Suprapubic skin (tissue), 3 donors: Measurements from ENCODE around the gene NEBL.

Experiments used
- POLR2A ChIP-seq, 2 donors: fragments of 450-650 bp; IDR thresholded peaks; one replicate each; pipeline ENCODE4 v1.6.1; 2017; ENCODE audit warnings: antibody characterized with exemption in 2 of 2, mild to moderate bottlenecking in 2 of 2, moderate library complexity in 2 of 2
- TF ChIP-seq, protein P1 (sequence below), 2 donors: fragments of 200-600 bp in 1 of 2; fragments of 450-650 bp in 1 of 2; sonication (generic) in 1 of 2; IDR thresholded peaks; one replicate each; pipeline ENCODE4 v1.5.1; 2016 to 2019; ENCODE audit warnings: antibody characterized with exemption in 2 of 2, mild to moderate bottlenecking in 1 of 2, moderate library complexity in 1 of 2

DNA sequence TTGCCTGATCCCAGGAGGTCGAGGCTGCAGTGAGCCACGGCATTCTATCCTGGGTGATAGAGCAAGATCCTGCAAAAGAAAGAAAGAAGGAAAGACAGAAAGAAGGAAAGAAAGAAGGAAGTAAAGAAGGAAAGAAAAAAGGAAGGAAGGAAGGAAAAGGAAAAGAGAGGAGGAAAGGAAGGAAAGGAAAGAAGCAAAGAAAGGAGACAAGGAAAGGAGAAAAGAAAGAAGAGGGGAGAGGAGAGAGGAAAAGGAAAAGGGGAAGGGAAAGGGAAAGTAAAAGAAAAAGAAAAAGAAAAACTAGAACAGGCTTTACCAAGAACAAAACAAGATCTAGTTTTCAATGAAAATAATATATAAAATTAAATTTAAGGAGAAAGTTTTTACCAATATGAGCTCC, 15.0 kb downstream of the NEBL start:
- TF ChIP-seq, protein P1, sequence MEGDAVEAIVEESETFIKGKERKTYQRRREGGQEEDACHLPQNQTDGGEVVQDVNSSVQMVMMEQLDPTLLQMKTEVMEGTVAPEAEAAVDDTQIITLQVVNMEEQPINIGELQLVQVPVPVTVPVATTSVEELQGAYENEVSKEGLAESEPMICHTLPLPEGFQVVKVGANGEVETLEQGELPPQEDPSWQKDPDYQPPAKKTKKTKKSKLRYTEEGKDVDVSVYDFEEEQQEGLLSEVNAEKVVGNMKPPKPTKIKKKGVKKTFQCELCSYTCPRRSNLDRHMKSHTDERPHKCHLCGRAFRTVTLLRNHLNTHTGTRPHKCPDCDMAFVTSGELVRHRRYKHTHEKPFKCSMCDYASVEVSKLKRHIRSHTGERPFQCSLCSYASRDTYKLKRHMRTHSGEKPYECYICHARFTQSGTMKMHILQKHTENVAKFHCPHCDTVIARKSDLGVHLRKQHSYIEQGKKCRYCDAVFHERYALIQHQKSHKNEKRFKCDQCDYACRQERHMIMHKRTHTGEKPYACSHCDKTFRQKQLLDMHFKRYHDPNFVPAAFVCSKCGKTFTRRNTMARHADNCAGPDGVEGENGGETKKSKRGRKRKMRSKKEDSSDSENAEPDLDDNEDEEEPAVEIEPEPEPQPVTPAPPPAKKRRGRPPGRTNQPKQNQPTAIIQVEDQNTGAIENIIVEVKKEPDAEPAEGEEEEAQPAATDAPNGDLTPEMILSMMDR (IDR thresholded peaks at IDR 0.05), result no peak
- no peak for TF ChIP-seq POLR2A (IDR thresholded peaks at IDR 0.05)
